Measurements from ENCODE around the gene EML2. TPM values are rescaled to one million over a fixed set of nuclear protein-coding genes. Genes with fewer than 3 reads are reported as not detected.

Gene EML2
- total and polyA plus RNA-seq, 10 of the 15 experiments (the other 5 are each of a cell fraction or from before 2014, with no cell fraction given) = 1.6 to 64.0 (median 27.5) TPM

DNA sequence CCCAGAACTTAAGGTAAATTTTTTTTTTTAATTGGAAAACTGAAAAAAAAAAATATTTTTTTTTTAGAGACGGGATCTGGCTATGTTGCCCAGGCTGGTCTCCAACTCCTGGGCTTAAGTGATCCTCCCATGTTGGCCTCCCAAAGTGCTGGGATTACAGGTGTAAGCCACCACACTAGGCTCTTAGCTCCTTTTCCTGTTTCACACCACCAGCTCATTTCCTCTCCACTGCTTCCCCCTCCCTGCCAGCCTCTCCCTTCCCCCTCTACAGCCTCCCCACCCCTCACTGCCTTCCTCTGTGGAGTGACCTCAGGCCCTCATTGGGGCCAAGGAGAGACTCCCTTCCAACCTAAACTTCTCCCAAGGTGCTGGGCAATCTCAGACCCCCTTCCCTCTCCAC is 24.6 kb upstream of the EML2 start:
- H4K20me1 ChIP-seq (ENCODE audit: control insufficient read depth, insufficient read depth) = no peaks in the 10 kb centered on the region
- peaks cover 5% of the 10 kb centered on the region for H3K4me1 ChIP-seq (ENCODE audit: control insufficient read depth, insufficient read depth, low read length)
- no peaks in the 10 kb centered on the region for H3K9me3 ChIP-seq (replicated peaks; ENCODE audit: control insufficient read depth, insufficient read depth, low read length)
- intact Hi-C loops (cut with micrococcal nuclease; ENCODE audit: unreplicated experiment) = no loop called here
- H3K27me3 ChIP-seq (replicated peaks in 1 of 2; ENCODE audit: control insufficient read depth in 2 of 2, insufficient read depth in 2 of 2, low read length in 1 of 2) = no peaks in the 10 kb centered on the region
- CTCF ChIA-PET = interaction anchor here (0.6 kb wide), 1 partner anchor 20 kb away, joined by 3 read pairs; no protein-coding TSS in a partner anchor
- ATAC-seq (no peak), FAIRE-seq (no peak), DNase-seq (ENCODE audit: low read depth, low spot score) (no peak)
- POLR2A ChIA-PET = no interaction called here
- H3K27ac ChIP-seq (ENCODE audit: control insufficient read depth, insufficient read depth) = no peak overlapping the region
- 33% methylated on average over 1 of the region's 1 CpG for WGBS (ENCODE audit: insufficient coverage, insufficient replicate concordance, low lambda C conversion rate, missing lambda C conversion rate)
- no peak overlapping the region for H3K9ac ChIP-seq (ENCODE audit: control insufficient read depth, insufficient read depth, low read length)
- RAD21 ChIA-PET (ENCODE audit: unreplicated experiment) = no interaction called here
- H3K36me3 ChIP-seq (ENCODE audit: control insufficient read depth in 2 of 2, insufficient read depth in 2 of 2, low read length in 1 of 2) = no peaks in the 10 kb centered on the region
- TF ChIP-seq, protein P1, sequence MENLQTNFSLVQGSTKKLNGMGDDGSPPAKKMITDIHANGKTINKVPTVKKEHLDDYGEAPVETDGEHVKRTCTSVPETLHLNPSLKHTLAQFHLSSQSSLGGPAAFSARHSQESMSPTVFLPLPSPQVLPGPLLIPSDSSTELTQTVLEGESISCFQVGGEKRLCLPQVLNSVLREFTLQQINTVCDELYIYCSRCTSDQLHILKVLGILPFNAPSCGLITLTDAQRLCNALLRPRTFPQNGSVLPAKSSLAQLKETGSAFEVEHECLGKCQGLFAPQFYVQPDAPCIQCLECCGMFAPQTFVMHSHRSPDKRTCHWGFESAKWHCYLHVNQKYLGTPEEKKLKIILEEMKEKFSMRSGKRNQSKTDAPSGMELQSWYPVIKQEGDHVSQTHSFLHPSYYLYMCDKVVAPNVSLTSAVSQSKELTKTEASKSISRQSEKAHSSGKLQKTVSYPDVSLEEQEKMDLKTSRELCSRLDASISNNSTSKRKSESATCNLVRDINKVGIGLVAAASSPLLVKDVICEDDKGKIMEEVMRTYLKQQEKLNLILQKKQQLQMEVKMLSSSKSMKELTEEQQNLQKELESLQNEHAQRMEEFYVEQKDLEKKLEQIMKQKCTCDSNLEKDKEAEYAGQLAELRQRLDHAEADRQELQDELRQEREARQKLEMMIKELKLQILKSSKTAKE (IDR thresholded peaks at IDR 0.05; ENCODE audit: low read depth, poor library complexity, severe bottlenecking) = no peak
- no peak overlapping the region for H2AFZ ChIP-seq (ENCODE audit: control insufficient read depth, low read depth, low read length)
- in situ Hi-C loops (cut with MboI) = no loop called here
- H3K4me2 ChIP-seq (ENCODE audit: control insufficient read depth, insufficient read depth) = no peak overlapping the region
- peaks cover 3% of the 10 kb centered on the region for H3K79me2 ChIP-seq (ENCODE audit: control insufficient read depth, insufficient read depth, low read length)
- H3K4me3 ChIP-seq = no peak overlapping the region
- no TSS peak for BruUV-seq (replicated peaks)
- SMC1A ChIA-PET (ENCODE audit: uncharacterized antibody, unreplicated experiment) = interaction anchor here (0.5 to 0.7 kb wide), 2 partner anchors 18 to 214 kb away, joined by 3 read pairs; no protein-coding TSS in a partner anchor

DNA sequence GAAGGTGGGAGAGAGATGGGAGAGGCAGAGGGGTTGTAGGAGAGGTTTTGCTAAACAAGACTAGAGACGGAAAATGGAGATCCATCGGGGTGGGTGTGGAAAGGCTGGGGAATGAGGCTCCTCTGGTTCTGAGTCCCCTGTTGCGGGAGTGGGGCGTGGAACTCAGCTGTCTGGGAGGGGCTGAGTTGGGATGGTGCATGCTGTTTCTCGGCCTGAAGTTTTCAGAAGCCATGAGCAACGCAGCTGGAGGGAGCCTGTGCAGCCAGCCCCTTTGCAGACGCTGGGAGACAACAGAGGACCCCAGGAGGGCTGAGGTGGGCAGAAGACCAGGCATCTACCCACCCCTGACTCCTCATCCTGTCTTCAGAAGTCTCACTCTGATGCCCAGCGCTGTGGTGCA is 21.4 kb upstream of the EML2 start:
- RAD21 ChIA-PET (ENCODE audit: unreplicated experiment) = no interaction called here
- TF ChIP-seq CEBPB (IDR thresholded peaks at IDR 0.05; ENCODE audit: borderline replicate concordance in 1 of 2, low read depth in 2 of 2, low read length in 2 of 2) = no peak

More for the DNA sequence above, 21.4 kb upstream of the EML2 start:
- CTCF ChIA-PET = interaction anchor here (1.1 to 1.5 kb wide), 2 partner anchors 21 to 32 kb away, joined by 4 read pairs; partner anchors contain the start of gene QPCTL
- intact Hi-C loops (cut with micrococcal nuclease; ENCODE audit: unreplicated experiment) = no loop called here
- H3K4me2 ChIP-seq (ENCODE audit: control insufficient read depth, insufficient read depth) = no peak overlapping the region
- H3K36me3 ChIP-seq (ENCODE audit: control insufficient read depth in 2 of 2, insufficient read depth in 2 of 2, low read length in 1 of 2) = no peaks in the 10 kb centered on the region
- no peaks in the 10 kb centered on the region for H3K4me1 ChIP-seq (ENCODE audit: control insufficient read depth, insufficient read depth, low read length)
- FAIRE-seq (no peak), DNase-seq (ENCODE audit: low read depth, low spot score) (no peak), ATAC-seq (no peak)
- in situ Hi-C loops (cut with MboI) = no loop called here
- no peaks in the 10 kb centered on the region for H4K20me1 ChIP-seq (ENCODE audit: control insufficient read depth, insufficient read depth)
- no peak overlapping the region for H2AFZ ChIP-seq (ENCODE audit: control insufficient read depth, low read depth, low read length)
- SMC1A ChIA-PET (ENCODE audit: uncharacterized antibody, unreplicated experiment) = no interaction called here
- H3K27me3 ChIP-seq (replicated peaks in 1 of 2; ENCODE audit: control insufficient read depth in 2 of 2, insufficient read depth in 2 of 2, low read length in 1 of 2) = no peaks in the 10 kb centered on the region
- 34% methylated on average over 8 of the region's 8 CpGs for WGBS (ENCODE audit: insufficient coverage, insufficient replicate concordance, low lambda C conversion rate, missing lambda C conversion rate)
- H3K79me2 ChIP-seq (ENCODE audit: control insufficient read depth, insufficient read depth, low read length) = no peaks in the 10 kb centered on the region
- no peak overlapping the region for H3K27ac ChIP-seq (ENCODE audit: control insufficient read depth, insufficient read depth)
- H3K9ac ChIP-seq (ENCODE audit: control insufficient read depth, insufficient read depth, low read length) = no peak overlapping the region
- H3K9me3 ChIP-seq (replicated peaks; ENCODE audit: control insufficient read depth, insufficient read depth, low read length) = no peaks in the 10 kb centered on the region
- POLR2A ChIA-PET = no interaction called here
- H3K4me3 ChIP-seq = no peak overlapping the region
- BruUV-seq (replicated peaks) = no TSS peak

All from GM12878 (cell line).